Activated CD8-positive, alpha-beta memory T cell treated with anti-CD3 and anti-CD28 coated beads for 36 hours (primary cell): Measurements from ENCODE around the gene FIBP. TPM values are rescaled to one million over a fixed set of nuclear protein-coding genes. Genes with fewer than 3 reads are reported as not detected.
"Not testable (repeated sequence)": the region's sequence is repeated elsewhere in the genome, so short reads cannot be mapped to it uniquely, and the experiment has no call there.

Source experiments
- CTCF ChIA-PET: fragments of 350-600 bp; sonication (Branson Sonifier 250); formaldehyde crosslinking; loops from one replicate; lab custom pipeline; 2021; ENCODE audit warnings: antibody characterized with exemption; lab: Charles Lee
- POLR2A ChIA-PET: fragments of 350-600 bp; sonication (Branson Sonifier 250); formaldehyde crosslinking; loops from one replicate; lab custom pipeline; 2021; ENCODE audit warnings: antibody characterized with exemption; lab: Charles Lee
- total RNA-seq, 2 experiments: library from RNA; stranded (reverse); gene quantifications; one replicate each; pipeline ENCODE4 v1.2.3, GENCODE V29; 2021

FIBP gene
- total RNA-seq, 2 experiments from 2014 or later: 119 to 132 TPM

DNA sequence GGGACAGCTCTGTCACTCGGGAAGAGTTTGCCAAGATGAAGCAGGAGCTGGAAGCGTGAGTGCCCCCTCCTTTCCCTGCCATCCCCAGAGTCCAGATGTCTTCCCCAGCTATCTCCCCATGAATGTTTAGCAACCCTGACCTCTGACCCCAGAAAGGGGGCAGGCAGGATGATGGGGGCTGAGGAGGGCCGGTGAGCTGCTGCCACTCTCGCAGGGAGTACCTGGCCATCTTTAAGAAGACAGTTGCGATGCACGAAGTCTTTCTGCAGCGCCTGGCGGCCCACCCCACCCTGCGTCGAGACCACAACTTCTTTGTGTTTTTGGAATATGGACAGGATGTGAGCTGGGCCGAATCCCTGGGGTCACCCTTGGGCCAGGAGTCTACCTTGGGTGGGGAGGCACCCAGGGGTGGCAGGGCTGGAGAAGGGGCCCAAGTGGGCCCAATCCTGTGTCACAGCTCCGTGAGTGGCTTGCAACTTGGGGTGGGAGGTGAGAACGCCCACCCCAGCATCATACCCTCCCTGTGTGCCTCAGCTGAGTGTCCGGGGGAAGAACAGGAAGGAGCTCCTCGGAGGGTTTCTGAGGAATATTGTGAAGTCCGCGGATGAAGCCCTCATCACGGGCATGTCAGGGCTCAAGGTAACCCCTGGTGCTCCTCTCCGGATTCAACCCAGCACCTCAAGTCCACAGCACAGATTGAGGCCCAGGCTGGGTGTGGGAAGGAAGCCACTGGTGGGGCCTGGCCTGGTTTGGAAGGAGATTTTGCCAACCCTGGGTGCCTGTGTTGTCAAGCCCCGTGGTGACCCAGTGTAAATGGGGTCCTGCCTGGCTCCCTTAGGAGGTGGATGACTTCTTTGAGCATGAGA, 37.8 kb downstream of the FIBP start:
- ChIA-PET POLR2A (interaction anchor here (0.6 to 2.1 kb wide), 4 partner anchors 17 to 699 kb away, joined by 3 to 6 read pairs (median 4); partner anchors contain the start of genes CCDC85B and SNX32), CTCF (interaction anchor here (0.6 to 3.6 kb wide), 7 partner anchors 12 to 70 kb away, joined by 3 to 17 read pairs (median 8); partner anchors contain the start of genes AP5B1, CCDC85B, FIBP and SNX32)

DNA sequence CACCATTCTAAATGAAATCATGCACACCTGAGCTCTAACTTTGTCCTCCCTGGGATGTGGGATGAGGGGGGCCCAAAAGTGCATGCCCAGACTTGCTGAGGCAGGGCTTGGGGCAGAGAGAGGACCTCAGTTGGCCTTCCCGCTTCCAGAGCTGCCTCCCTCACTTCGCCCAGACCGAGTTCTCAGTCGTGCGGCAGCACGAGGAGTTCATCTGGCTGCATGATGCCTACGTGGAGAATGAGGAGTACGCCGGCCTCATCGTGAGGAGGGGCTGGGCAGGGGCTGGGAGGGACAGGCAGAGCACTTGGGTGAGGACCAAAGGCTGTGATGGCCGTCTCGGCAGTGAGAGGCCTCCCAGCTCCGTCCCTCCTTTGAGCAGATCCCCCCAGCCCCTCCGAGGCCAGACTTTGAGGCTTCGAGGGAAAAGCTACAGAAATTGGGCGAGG, 38.5 kb downstream of the FIBP start:
- CTCF ChIA-PET: interaction anchor here (0.6 to 3.0 kb wide), 4 partner anchors 11 to 80 kb away, joined by 3 to 13 read pairs (median 3); no protein-coding TSS in a partner anchor
- POLR2A ChIA-PET: interaction anchor here (2.1 kb wide), 1 partner anchor 16 kb away, joined by 6 read pairs; the partner anchor contains the start of gene SNX32

DNA sequence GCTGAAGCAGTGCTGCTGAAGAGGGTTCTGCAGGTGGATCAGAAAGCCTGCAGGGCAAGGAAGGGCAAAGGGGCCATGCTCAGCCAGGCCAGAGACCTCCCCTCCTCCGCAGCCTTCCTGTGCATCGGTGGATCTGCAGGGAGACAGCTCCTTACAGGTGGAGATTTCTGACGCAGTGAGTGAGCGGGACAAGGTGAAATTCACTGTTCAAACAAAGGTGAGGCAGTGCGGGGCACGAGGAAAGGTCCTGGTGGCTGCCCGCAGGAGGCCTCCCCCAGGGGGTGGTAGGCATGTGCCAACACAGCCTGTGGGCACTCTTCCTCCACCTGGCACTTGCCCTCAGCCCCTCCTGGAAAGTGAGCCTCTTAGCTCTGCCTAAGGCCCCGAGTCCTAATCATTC, 38.9 kb downstream of the FIBP start:
- POLR2A ChIA-PET: no interaction called here
- CTCF ChIA-PET: interaction anchor here (0.5 to 3.0 kb wide), 4 partner anchors 10 to 80 kb away, joined by 3 to 13 read pairs (median 3); partner anchors contain the start of gene FIBP

DNA sequence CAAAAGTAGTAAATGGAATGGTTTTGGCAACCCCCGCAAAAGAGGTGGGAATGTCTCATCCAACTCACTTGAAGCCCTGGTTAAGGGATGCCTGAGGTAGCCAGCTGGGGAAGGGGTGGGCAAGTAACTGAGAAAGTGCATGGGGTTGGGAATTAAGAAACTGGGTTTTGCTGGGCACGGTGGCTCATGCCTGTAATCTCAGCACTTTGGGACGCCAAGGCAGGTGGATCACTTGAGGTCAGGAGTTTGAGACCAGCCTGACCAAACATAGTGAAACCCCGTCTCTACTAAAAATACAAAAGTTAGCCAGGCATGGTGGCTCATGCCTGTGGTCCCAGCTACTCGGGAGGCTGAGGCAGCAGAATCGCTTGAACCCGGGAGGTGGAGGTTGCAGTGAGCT, 39.6 kb downstream of the FIBP start:
- CTCF ChIA-PET: interaction anchor here (0.7 to 0.9 kb wide), 4 partner anchors 13 to 68 kb away, joined by 3 to 4 read pairs (median 3); partner anchors contain the start of gene FIBP
- POLR2A ChIA-PET: not testable (repeated sequence)

DNA sequence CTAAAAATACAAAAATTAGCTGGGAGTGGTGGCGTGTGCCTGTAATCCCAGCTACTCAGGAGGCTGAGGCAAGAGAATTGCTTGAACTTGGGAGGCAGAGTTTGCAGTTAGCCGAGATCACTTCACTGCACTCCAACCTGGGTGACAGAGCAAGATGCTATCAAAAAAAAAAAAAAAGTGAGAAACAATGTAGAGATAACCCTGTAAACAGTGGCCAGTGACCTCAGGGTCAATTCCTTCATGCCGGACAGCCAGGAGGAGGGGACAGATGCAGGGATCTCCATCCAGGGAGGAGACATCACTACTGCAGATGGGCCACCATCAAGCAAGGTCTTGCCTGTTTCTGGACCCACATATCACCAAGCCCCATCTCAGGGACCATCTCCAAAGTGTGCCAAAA, 40.5 kb downstream of the FIBP start:
- ChIA-PET POLR2A (interaction anchor here (0.7 kb wide), 2 partner anchors 40 to 202 kb away, joined by 3 to 5 read pairs; no protein-coding TSS in a partner anchor), CTCF (interaction anchor here (0.7 to 0.9 kb wide), 3 partner anchors 40 to 94 kb away, joined by 3 to 4 read pairs (median 3); partner anchors contain the start of gene FIBP)

DNA sequence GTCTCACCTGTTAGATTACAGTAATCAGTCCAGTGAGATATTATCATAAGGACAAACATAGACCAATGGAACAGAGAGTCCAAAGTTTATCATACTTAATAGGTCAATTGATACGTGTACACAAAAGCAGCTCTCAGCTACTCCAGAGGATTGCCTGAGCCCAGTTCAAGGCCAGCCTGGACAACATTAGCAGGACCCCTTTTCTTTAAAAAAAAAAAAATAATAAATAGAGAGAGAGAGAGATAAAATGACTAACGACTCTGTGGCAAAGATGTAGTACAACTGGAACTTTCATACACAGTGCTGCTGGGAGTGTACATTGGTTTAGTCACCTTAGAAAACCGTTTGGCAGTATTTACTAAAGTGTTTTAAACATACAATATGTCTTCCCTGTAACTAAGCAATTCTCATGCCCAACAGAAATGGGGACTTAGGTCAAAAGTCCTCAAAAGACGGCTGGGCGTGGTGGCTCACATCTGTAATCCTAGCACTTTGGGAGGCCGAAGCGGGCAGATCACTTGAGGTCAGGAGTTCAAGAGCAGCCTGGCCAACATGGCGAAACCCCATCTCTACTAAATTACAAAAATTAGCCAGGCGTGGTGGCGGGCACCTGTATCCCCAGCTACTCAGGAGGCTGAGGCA, 43.9 kb downstream of the FIBP start:
- POLR2A ChIA-PET: no interaction called here

DNA sequence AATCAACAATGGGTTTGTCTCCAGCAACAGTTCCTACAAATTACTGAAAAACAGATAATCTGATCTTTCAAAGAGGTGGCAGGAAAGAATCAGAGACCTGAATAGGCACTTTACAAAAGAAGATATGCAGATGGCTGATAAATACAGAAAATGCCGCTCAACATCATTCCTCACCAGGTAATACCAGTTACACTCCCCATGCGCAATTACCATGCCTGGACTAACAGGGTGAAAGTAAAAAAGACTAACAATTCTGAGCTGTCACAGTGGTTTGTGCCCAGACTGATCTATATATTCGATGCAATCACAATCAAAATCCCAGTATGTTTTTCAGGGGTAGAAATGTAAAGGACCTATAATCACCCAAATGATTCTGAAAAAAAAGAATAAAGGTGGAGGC, 44.5 kb downstream of the FIBP start:
- POLR2A ChIA-PET: interaction anchor here (0.9 kb wide), 1 partner anchor 9 kb away, joined by 3 read pairs; no protein-coding TSS in a partner anchor
- CTCF ChIA-PET: interaction anchor here (0.6 to 1.7 kb wide), 4 partner anchors 31 to 1113 kb away, joined by 3 to 4 read pairs (median 4); no protein-coding TSS in a partner anchor

More for the DNA sequence above, 43.9 kb downstream of the FIBP start:
- CTCF ChIA-PET: interaction anchor here (0.6 kb wide), 1 partner anchor 31 kb away, joined by 3 read pairs; no protein-coding TSS in a partner anchor

DNA sequence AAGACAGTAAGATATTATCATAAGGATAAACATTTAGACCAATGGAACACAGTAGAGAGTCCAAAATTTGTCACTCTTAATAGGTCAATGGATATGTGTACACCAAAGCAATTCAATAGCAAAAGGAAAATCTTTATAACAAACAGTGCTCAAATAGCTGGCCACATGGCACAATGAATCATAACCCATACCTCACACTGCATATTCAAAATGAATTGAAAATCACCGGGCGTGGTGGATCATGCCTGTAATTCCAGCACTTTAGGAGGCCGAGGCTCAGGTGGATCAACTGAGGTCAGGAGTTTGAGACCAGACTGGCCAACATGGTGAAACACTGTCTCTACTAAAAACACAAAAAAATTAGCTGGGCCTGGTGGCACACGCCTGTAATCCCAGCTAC, 46.1 kb downstream of the FIBP start:
- POLR2A ChIA-PET: no interaction called here
- CTCF ChIA-PET: interaction anchor here (0.6 to 1.7 kb wide), 4 partner anchors 15 to 1005 kb away, joined by 3 to 5 read pairs (median 4); no protein-coding TSS in a partner anchor

DNA sequence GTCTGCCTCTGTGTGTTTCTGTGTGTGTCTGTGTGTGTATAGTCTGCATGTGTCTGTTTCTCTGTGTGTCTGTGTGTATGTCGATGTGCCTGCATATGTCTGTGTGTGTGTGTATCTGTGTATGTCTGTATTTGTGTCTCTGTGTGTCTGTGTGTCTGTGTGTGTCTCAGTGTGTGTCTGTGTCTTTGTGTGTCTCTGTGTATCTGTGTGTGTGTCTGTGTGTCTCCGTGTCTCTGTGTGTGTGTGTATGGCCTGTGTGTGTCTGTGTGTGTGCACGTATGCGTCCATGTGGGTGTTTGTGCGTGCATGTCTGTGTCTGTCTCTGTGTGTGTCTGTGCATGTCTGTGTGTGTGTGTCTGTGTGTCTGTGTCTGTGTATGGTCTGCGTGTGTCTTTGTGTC, 54.1 kb downstream of the FIBP start:
- POLR2A ChIA-PET: interaction anchor here (1.3 to 1.7 kb wide), 2 partner anchors 16 to 25 kb away, joined by 5 to 6 read pairs; partner anchors contain the start of gene MUS81
- CTCF ChIA-PET: interaction anchor here (0.9 to 3.6 kb wide), 5 partner anchors 16 to 122 kb away, joined by 3 to 21 read pairs (median 8); partner anchors contain the start of gene KAT5

Other genes starting within 250 kb of the FIBP start
- gene RELA, start 225.6 kb downstream of the FIBP start, total RNA-seq: 10 to 100 TPM; 78.9 to 80.2 TPM
- gene KAT5, start 176.2 kb downstream of the FIBP start, total RNA-seq: 10 to 100 TPM; 64.8 to 72.7 TPM
- gene RNASEH2C, start 167.7 kb downstream of the FIBP start, total RNA-seq: 100 to 1,000 TPM; 116 to 130 TPM
- 10 to 100 TPM; 19.1 to 19.7 TPM for gene AP5B1, start 107.5 kb downstream of the FIBP start, total RNA-seq
- not detected for gene OVOL1, start 101.4 kb downstream of the FIBP start, total RNA-seq
- 1 to 10 TPM; 3.0 to 3.3 TPM for gene SNX32, start 54.5 kb downstream of the FIBP start, total RNA-seq
- gene CFL1, start 30.3 kb downstream of the FIBP start, total RNA-seq: 1,000 to 10,000 TPM; 1,167 to 1,207 TPM
- gene MUS81, start 28.0 kb downstream of the FIBP start, total RNA-seq: 10 to 100 TPM; 82.0 to 82.9 TPM
- gene EFEMP2, start 15.7 kb downstream of the FIBP start, total RNA-seq: 1 to 10 TPM; 3.7 to 5.7 TPM
- 10 to 100 TPM; 48.9 to 51.7 TPM for gene CTSW, start 8.6 kb downstream of the FIBP start, total RNA-seq
- gene CCDC85B, start 2.2 kb upstream of the FIBP start, total RNA-seq: 10 to 100 TPM; 77.7 to 81.8 TPM
- gene FOSL1, start 11.9 kb upstream of the FIBP start, total RNA-seq: 10 to 100 TPM; 23.0 to 24.7 TPM
- gene C11orf68, start 30.6 kb upstream of the FIBP start, total RNA-seq: 10 to 100 TPM; 15.2 to 18.2 TPM
- 100 to 1,000 TPM in 1 of 2 experiments, 10 to 100 TPM in 1; 99.6 to 102 TPM for gene DRAP1, start 31.0 kb upstream of the FIBP start, total RNA-seq
- not detected for gene TSGA10IP, start 57.0 kb upstream of the FIBP start, total RNA-seq
- 10 to 100 TPM; 65.4 to 70.1 TPM for gene SART1, start 73.3 kb upstream of the FIBP start, total RNA-seq
- gene EIF1AD, start 113.7 kb upstream of the FIBP start, total RNA-seq: 10 to 100 TPM; 73.9 to 80.6 TPM
- gene BANF1, start 114.0 kb upstream of the FIBP start, total RNA-seq: 100 to 1,000 TPM; 243 to 253 TPM
- gene CST6, start 123.5 kb upstream of the FIBP start, total RNA-seq: not detected
- not detected for gene CATSPER1, start 138.0 kb upstream of the FIBP start, total RNA-seq
- under 1 TPM; 0.15 to 0.17 TPM for gene GAL3ST3, start 160.7 kb upstream of the FIBP start, total RNA-seq
- 100 to 1,000 TPM; 259 to 261 TPM for gene SF3B2, start 163.9 kb upstream of the FIBP start, total RNA-seq
- 10 to 100 TPM; 59.5 to 62.7 TPM for gene PACS1, start 181.8 kb upstream of the FIBP start, total RNA-seq